ENCODE data around the gene PCSK9. TPM values are rescaled to one million over a fixed set of nuclear protein-coding genes. Genes with fewer than 3 reads are reported as not detected.
A peak's percentile ranks its signal among the peaks of the same experiment; 100 is the strongest.

PCSK9 gene
- total and polyA plus RNA-seq, 2 experiments from 2014 or later, result 77.6 to 327 TPM

GRCh38 chr1:55059302-55060132 is 20.2 kb downstream of the PCSK9 start:
- Histone ChIP-seq H2AFZ (no peak overlapping the region), H3K4me3 (no peak overlapping the region), H3K4me1 (ENCODE audit: insufficient read depth) (no peaks in the 10 kb centered on the region), H3K4me2 (no peak overlapping the region), H3K79me2 (replicated peaks; ENCODE audit: insufficient read depth) (peaks cover 1% of the 10 kb centered on the region; the same call in 1 of the 2 replicates), H3F3A (replicated peaks; ENCODE audit: low read depth) (peaks cover 33% of the 10 kb centered on the region), H3K27me3 (ENCODE audit: insufficient read depth) (no peaks in the 10 kb centered on the region), H3K36me3 (ENCODE audit: insufficient read depth) (peaks cover 63% of the 10 kb centered on the region), H3K9me2 (ENCODE audit: insufficient read depth) (no peaks in the 10 kb centered on the region), H3K27ac (ENCODE audit: low read depth) (peak overlapping the region; percentile 59), H4K20me1 (replicated peaks; ENCODE audit: insufficient read depth) (peaks cover 10% of the 10 kb centered on the region)
- Mint-ChIP-seq H3K27me3 (ENCODE audit: insufficient read depth, low read depth, poor library complexity) (peaks cover 9% of the 10 kb centered on the region), H3K27ac (peak overlapping the region; percentile 52; the same call in 1 of the 2 replicates), H3K9me3 (no peaks in the 10 kb centered on the region), H3K4me3 (no peak overlapping the region), H3K36me3 (ENCODE audit: low read depth) (peaks cover 37% of the 10 kb centered on the region), H3K4me1 (no peaks in the 10 kb centered on the region)
- DNase-seq (ENCODE audit: low spot score) (no peak), ATAC-seq (no peak)
- TF ChIP-seq CTCF (conservative IDR thresholded peaks at IDR 0.05; ENCODE audit: low read depth in 2 of 2) (no peak), REST (IDR thresholded peaks at IDR 0.05; ENCODE audit: unreplicated experiment) (no peak), ZNF114 (CRISPR knock-in tag; IDR thresholded peaks at IDR 0.05) (no peak), ZNF462 (CRISPR knock-in tag; IDR thresholded peaks at IDR 0.05) (no peak), EZH2phosphoT487 (IDR thresholded peaks at IDR 0.05; ENCODE audit: unreplicated experiment) (no peak), ETS1 (IDR thresholded peaks at IDR 0.05) (no peak), ZNF331 (CRISPR knock-in tag; IDR thresholded peaks at IDR 0.05; ENCODE audit: low read depth) (no peak)
